GM21367 (cell line): ENCODE measurements around the gene LRTM2.
A peak's percentile ranks its signal among the peaks of the same experiment; 100 is the strongest.

Experiments
- ATAC-seq: cut with Tn5 transposase; IDR thresholded peaks from one replicate; pipeline ENCODE4 v1.9.1; 2021; ENCODE audit not compliant: unreplicated experiment

The LRTM2 gene

GRCh38 chr12:1820191-1820895, at the start of gene LRTM2:
Gene LRTM2 (plus strand): TSS chr12:1820565. CDS start chr12:1828149, 7,584 bp downstream.
- ATAC-seq, result no peak

DNA sequence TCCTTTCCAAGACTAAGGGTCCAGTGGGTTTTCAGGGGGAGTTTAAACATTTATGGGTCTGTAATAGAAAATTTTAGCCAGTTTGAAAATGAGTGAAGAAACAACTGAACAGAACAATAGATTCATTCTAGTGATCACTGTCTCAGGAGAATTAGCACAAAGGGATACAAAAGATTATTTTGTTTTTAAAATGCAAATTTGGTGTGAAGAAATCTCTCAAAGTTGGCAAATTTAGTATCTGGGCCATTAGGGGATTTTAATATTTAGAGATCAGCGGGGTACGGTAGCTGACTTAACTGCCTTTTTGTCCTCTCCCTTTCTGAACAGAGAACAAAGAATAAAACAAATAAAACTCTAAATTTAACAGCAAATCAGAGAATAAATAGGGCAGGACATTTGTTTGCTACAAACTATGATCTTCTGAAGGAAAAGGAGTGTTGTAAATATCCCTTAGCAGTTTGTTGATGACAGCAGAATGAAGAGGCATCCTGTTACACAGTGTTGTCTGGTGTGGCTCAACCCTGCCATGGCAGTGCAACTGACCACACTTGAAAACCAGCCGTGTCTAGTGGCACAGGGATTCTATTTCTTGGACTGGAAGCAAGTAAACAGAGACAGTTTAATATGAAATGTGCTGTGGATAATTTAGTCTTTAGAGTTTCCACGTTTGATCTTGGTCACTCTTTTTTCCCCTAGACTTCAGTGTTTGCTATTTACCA, 46.3 kb upstream of the LRTM2 start:
- no peak for ATAC-seq

- no peak for ATAC-seq
Measured at GRCh38 chr12:1776170-1776921, 44.0 kb upstream of the LRTM2 start.

GRCh38 chr12:1777798-1778197, 42.6 kb upstream of the LRTM2 start:
- ATAC-seq, result no peak

DNA sequence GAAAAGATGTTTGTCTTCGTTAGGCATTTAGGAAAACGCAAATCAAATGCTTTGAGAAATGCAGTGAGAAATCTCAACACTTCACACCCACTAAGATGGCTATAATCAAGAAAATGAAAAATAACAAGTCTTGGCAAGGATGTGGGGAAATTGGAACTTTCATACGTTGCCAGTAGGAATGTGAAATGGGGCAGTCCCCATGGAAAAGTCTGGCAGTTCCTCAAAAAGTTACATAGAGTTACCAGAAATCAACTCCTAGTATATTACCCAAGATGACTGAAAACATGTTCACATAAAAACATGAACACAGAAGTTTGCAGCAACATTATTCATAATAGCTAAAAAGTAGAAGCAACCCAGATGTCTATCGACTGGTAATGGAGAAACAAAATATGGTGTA, 41.5 kb upstream of the LRTM2 start:
- ATAC-seq, result no peak

DNA sequence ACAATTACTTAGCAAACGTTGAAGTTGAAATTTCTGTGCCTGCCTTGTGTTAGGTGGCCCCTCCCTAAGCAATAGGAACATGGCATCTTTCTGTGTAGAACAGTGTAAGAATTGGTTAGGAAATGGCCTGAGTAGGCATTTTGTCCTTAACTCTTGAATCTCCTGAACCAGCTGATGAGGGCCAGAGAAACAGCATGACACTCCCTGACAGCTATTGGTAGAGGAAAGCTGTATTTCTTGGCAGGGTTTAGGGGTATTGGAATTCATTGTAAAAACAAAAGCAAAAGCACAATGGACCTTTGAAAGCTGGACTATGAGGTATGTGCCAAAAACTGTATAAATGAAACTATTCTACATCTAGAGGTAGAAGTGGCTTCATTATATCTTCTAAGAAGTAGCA, 40.6 kb upstream of the LRTM2 start:
- no peak for ATAC-seq

- ATAC-seq, result no peak
Measured at GRCh38 chr12:1781772-1782171, 38.6 kb upstream of the LRTM2 start.

DNA sequence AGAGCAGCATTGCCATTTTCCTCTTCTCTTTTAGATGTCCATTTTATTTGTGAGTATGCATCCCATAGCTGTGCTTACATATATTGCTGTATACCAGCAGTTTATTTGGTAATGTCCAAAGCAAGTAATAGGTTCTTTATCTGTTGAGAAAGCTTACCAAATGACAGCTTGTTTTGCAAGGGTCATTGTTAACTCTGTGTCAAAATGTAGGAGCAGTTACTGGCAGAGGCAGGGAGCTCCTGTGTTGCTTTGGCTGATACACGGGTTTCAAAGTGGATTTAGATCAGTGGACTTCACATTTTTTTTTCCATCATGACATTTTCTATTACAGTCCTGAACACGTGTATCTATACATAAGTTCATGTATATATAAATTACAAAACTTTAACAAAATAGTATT, 38.1 kb upstream of the LRTM2 start:
- ATAC-seq, result no peak

DNA sequence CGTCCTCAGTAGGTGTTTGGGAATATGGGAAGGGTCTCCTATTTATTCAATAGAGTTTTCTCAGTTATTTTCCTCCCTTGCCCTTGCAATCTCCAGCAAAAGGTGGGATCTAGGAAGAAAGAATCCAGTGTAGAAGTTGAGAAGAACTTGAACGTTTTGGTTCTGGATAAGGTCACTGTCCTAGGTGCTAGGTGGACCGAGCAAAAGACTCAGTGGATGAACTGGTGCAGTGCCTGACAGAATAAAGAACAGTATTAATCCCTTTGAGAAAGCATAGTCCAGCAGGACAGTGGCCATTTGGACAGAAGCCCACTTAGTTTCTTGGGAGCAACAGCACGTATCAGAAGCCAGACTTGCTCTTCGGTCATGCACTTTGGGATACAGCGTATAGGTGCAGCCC, 32.7 kb upstream of the LRTM2 start:
- no peak for ATAC-seq

DNA sequence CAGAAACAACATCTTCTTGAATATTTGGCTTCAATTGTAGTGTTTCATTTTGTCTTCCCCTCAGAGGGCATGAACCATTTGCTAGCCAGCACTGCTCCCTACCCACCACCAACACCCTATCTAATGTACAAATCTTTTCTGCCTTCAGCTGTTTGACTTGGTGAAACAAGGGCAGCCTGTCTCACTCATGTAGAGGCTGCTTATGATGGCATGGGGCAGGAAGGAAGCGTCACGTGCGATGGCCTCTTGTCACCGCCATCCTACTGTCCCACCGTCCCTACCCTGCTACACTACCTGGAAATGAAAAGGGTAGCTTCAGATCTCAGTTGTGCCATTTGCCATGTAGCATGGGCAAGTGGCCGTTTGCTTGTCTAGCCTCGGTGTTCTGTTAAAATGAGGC, 29.9 kb upstream of the LRTM2 start:
- ATAC-seq, result no peak

DNA sequence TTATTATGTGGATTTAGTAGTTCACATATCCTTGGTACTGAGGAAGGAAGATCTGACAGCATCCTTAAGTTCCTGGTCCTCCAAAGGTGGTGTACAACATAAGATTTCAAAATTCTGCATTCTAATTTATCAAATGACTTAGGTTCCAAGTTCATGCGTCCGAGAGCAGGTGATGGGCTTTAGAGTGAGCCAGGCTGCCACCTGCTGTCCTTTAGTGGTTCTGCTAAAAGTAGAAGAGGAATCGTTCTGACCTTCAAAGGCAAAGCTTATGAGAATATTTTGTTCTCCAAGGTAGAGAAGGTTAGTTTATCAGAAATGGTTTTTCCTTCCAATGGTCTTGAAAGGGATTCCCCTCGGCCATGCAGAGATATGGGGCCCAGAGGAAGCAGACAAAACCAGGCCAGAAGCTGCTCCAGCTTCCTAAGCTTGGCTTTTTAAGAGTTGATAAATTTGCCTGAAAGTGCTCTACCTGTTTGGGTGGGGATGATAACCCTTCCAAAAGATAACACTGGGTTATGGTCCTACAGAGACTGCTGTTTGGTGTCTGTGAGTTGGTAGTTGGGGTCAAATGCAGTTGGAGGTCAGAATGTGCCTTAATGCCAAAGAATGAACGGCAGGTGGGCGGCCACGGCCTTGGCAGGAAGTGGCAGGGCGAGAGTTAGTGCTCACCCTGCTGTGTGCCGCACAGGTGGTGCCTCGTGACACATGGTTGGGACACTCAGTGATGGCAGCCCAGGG, 29.1 kb upstream of the LRTM2 start:
- ATAC-seq, result no peak

DNA sequence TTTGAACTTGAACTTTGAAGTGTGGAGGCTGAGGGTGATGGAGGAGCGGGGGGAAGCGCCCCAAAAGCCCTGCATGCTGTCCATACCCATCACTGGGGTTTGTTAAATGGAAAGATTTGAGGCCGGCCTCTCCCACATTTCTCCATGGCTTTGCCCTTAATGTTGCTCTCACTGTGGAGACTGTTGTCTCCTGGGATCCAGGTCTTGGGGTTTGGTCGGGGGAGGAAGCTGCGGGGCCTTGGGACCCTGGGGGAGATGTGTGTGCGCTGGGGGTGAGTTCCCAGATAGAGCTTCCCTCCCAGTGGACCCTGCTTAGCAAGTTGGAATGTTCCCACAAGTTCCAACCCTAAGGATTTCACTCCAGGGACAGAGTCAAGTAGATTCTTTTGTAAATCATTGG, 28.0 kb upstream of the LRTM2 start:
- no peak for ATAC-seq

GRCh38 chr12:1793426-1794210, 26.7 kb upstream of the LRTM2 start:
- no peak for ATAC-seq

GRCh38 chr12:1794440-1795090, 25.8 kb upstream of the LRTM2 start:
- no peak for ATAC-seq

DNA sequence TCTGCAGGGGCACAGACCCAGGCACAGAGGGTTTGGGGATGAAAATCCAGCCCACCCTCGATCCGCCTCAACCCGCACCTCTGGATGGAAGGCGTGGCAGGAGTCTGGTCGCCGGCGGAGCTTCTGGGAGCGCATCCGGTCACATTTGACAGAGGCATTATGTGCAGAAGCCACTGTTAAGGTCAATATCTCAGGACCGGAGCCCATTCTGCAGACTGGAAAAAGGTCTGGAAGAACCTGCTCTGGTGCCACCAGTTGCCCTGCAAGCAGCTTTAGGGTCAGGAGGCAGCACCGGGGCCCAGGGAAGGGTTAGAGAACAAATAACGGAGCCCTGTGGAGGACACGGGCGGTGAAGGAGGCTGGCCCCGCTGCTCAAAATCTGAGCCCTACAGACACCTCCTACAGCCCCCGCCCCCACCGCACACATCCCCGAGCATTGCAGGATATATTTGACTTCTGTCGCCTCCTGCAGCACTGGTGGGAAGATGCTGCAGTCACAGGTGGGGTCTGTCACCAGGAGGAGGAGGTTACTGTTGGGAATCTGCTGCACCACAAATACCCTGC, 25.1 kb upstream of the LRTM2 start:
- ATAC-seq, result no peak

GRCh38 chr12:1795785-1796514, 24.4 kb upstream of the LRTM2 start:
- peak; percentile 62 for ATAC-seq

- ATAC-seq, result no peak
Measured at GRCh38 chr12:1796515-1797010, 23.8 kb upstream of the LRTM2 start.

DNA sequence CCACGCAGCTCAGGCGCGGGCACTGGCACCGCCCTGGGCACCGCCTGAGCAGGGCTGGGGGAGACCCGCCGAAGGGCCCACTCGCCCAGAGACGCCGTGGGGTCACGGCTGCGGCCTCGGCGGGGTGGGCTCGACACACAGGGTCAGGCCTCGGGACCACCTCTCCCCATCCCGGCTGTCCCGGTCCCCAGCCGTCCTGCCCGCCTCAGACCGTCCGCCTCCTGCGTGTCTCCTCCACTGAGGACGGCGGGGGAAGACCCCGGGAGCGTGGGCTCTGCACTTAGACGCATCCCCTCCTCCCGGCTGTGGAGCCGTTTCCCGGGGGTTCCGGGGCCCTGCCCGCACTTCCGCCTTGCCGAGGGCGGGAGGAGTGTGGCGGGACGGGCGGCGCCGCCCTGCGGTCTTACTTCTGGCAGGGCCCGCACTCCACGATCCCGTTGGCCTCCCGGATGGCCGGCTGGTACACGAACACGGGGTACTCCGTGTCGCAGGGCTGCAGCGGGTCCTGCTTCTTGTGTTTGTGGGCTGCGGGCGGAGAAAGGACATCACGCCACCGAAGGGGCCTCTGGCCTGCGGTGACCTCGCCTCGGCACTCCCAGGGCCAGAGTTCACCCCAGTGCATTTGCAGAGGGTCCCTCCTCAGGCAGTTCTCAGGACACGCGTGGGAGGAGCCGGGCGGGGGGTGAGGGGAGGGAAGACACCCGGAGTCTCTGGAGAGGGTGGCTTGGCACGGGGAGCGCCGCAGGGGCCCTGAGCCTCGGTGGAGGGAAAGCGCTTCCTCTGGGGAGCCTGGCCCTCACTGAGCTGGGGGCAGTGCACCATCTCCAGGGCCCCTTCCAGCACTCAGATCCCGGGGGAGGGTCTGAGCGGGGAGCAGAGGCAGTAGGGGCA, 23.1 kb upstream of the LRTM2 start:
- no peak for ATAC-seq
